ENCODE results near the gene BCAS4.
"Not testable (repeated sequence)": the region's sequence is repeated elsewhere in the genome, so short reads cannot be mapped to it uniquely, and the experiment has no call there.

The BCAS4 gene, protein sequence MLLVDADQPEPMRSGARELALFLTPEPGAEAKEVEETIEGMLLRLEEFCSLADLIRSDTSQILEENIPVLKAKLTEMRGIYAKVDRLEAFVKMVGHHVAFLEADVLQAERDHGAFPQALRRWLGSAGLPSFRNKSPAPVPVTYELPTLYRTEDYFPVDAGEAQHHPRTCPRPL

DNA sequence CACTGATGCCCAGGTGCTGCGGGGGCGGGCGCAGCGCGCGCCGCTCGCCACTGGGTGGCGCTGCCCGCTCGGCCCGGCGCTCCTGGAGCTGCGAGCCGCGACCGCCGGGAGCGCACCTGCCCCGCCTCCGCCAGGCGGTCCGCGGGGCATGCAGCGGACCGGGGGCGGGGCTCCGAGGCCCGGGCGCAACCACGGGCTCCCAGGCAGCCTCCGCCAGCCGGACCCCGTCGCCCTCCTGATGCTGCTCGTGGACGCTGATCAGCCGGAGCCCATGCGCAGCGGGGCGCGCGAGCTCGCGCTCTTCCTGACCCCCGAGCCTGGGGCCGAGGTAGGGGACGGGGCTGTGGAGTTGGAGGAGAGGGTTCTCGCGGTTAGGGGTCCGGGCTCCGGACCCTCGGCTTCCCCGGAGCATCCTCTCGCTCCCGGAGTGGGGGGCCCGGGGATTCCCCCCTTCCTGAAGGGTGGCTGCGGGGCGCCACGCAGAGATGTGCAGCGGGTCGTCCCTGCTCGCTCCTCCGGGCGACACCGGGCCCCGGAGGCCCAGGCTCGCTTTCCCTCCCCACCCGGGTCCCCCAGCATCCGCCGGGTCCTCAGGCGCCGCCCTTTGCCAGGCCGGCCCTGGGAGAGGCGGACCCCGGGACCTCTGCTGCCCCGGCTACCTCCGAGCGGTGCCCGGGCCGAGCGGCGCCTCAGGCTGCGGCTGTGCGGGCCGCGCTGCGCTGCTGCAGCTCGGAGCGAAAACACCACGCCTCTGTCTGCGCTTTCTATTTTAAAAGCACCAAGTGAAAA lies at the start of gene BCAS4:
TSS of gene BCAS4 (plus strand) at position 216 of the 789 bp plus-strand sequence. CDS start at position 239, 23 bp downstream.
- peak; percentile 90 for DNase-seq

DNA sequence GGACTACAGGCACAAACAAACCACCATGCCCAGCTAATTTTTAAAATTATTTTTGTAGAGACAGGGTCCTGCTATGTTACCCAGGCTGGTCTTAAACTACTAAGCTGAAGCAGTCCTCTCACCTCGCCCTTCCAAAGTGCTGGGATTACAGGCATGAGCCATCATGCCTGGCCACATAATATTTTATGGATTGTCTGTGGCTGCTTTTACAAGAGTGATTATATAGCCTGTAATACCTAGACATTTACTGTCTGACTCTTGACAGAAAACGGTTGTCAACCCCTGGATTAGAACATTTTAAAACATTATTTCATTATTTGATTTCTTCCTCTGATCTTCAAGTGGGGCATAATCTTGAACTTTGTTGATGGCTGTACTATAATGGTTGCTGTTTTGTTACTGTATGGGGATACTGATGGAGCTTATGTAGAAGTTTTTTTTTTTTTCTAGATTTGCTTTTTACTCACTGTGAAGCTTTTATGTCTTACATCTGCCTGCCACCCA lies 49.2 kb upstream of the BCAS4 start:
- DNase-seq: no peak

DNA sequence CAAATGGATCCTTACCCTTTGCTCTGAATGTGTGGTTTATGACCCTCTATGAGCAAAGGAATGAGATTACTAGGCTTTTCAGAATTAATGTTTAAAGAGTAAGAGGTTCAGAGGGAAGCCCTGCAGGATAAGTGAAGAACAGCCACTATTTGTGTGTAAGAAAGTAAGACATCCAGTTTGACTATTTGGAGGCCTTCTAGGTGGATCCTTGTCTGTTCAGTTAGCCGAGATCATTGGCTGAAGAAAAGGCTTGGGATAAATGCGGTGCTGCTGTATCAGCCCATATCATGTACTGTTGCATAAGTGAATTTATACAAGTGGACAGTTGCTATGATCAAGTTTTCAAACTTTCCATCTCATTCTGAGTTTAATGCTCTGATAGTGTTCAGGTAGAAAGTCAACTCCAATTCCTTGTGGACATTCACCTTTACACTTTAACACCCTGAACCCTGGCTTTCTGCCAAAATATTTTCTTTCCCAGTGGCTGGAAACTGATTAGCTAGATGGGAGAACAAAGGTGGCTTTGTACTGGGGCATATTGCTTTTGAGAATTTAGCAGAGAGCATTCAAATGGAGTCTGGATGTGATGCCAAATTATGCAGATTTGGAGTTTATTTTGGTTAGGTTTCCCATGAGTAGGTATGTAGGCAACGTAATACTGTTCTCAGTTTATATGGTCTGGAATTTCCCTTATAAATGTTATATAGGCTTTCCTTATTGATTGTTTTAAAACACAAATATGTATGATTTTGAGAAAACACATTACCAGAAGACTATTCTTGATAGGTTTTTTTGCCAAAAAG lies 48.5 kb upstream of the BCAS4 start:
- no peak for DNase-seq

DNA sequence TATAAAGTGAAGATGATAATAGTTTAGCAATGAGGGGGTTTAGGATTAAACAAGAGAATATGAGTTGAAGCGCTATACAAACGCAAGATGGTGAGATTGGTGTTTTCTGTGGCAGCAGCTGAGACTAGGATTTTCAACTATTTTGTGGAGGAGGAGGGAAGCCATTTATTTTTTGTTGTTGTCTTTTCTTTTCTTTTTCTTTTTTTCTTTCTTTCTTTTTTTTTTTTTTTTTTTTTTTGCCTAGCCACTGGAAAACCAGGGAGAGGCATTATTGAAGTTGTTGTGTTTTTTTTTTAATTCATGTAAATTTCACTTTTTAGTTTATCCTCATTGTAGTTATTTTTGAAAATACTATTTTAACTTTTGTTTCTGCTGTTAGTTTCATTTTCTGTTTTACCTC lies 47.6 kb upstream of the BCAS4 start:
- DNase-seq: no peak

DNA sequence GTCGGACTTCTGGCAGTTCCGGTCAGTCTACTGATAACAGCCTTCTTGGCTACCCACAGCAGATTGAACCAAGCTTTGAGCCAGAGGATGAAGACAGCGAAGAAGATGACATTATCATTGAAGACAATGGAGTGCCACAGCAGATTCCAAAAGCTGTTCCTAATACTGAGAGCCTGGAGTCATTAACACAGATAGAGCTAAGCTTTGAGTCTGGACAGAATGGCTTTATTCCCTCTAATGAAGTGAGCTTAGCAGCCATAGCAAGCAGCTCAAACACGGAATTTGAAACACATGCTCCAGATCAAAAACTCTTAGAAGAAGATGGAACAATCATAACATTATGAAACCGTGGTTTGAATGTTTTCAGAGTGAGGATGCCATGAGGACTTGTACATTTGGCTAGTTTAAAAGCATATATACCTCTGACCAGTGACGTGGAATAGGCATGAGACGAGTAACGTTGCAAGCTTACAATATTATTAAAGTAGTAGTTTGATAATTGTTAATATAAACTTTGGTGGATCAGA lies 44.7 kb upstream of the BCAS4 start:
- DNase-seq: no peak

DNA sequence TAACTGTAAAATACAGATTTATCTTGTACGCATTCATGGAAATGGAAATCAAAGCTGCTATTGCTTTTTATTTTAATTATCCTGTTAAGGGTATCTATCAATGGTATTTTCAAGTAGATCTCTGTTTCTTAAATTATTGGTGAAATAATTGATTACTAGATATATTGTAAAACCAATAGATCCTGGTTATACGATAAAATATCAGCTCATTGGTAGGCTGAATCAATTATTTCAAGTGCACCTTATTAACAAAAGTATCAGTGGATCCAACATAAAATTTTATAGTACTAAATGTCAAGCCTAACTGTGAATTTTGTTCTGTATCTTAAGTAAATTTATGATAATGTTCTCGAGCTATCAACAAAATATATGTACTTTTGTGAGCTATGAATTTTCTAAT lies 41.7 kb upstream of the BCAS4 start:
- DNase-seq: no peak

DNA sequence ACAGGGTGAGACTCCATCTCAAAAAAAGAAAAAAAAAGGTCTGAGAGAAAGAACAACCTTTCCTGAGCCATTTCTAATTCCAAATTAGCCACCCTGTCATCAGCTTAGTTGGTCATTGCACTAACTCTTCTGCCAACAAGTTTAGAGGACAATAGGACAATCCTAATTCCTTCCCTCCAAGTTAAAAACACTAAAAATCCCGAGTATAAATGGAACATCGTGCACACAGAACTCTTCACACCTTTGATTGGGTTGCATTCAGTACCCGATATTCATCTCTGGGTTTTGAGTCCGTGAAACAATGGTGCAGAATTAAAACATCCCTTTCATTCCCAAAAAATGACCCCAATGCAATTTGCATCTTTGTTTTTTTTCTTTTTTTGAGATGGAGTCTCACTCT lies 40.4 kb upstream of the BCAS4 start:
- DNase-seq: no peak

DNA sequence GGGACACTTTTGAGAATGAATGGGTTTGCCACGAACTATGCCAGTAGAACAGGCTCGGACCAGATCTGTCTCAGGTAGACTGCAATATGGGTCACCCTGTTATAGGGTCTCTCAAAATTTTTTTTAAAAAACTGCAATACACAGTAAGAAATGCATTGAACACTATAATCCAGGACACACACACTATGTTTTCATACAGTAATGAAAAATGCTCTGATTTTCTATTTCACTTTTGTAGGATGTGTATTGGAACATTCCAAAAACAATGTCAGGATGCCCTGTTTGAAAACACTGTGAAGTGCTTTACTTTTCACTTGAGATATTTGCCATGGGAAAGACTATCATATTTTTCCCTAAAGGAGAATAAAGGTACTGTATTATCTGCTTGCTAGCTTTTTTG lies 38.4 kb upstream of the BCAS4 start:
- no peak for DNase-seq

DNA sequence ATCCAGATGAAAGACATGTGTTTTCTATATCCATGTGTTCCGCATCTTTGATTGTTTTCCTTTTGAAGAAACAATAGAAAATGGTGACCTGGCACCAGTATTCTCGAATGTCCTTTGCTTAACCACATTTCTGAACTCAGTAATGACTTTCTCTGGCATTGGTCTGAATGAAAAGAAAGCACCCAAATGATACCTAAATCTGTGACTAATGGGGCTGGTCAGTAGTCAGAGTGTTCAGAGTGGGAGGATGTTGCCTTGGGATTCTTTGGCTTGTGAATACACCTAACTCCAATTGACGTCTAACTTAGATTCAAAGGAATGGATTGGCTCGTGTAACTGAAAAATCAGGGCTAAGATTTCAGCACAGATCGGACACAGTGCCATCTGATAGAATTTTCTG lies 36.4 kb upstream of the BCAS4 start:
- no peak for DNase-seq

DNA sequence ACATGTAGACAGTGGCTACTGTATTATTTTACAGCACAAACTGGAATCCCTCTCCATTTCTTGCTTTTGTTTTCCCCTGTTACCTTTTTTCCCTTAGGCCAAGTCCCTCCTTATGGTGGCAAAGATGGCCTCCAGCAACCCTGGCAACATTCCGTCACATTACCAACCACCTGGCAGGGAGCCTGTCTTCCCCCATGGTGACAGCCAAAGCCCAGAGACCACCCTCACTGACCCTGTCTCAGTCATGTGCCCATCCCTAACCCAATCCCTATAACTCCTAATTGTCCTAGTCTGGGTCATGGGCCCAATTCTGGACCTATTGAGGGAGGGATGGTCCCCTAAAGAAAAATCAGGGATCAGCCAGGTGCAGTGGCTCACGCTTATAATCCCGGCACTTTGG lies 35.9 kb upstream of the BCAS4 start:
- no peak for DNase-seq

DNA sequence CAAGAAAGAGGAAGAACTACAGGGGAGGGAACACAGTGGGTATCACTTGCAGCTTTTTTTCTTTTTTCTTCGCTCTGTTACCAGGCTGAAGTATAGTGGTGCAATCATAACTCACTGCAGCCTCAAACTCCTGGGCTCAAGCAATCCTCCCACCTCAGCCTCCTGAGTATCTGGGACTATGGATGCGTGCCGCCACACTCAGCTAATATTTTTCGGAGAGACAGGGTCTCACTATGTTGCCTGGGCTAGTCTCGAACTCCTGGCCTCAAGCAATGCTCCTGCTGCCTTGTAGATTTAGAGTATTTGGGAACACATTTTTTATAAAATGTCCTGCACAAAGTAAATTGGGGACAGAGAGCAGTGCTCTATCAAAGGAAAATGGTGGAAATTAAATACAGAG lies 35.2 kb upstream of the BCAS4 start:
- no peak for DNase-seq

DNA sequence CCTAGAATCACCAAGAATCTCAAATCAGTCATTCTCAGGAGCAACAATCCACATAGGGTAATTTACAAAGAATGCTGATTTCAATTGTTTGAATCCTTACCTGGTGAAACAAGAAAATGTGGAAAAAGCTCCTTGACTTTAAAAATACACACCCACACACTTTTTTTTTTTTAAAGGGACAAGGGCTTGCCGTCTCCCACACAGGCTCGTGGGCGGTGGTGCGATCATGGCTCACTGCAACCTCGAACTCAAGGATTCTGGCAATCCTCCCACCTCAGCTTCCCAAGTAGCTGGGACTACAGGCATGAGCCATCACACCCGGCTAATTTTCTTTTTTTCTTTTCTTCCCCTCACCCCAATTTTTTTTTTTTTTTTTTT lies 32.8 kb upstream of the BCAS4 start:
- no peak for DNase-seq

DNA sequence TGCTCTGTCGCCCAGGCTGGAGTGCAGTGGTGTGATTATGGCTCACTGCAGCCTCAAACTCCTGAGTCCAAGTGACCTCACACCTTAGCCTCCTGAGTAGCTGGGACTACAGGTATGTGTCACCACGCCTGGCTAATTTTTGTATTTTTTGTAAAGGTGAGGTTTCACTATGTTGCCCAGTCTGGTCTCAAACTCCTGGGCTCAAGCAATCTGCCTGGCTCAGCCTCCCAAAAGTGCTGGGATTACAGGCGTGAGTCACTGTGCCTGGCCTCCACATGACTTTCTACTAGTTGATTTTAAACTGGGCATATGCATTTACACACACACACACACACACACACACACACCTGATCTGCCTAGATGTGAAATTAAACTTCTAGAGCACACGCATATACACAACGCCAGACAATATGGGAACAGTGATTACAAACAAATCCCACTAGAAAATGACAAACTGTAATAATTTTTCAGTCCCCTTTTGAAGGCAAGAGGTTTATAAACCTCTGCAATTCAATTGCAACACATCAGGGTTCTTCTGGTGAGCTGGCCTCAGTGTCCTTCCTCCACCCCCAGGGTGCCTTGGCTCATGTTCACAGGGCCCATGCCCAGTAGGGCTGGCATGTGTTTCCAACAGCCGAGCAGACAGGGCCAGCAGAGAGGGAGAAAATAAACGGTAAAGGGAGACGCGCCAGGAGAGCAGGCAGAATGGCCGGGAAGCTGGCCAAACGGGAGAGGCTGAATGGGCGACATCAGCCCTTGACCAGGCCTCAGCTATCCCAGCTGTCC lies 32.2 kb upstream of the BCAS4 start:
- DNase-seq: no peak

DNA sequence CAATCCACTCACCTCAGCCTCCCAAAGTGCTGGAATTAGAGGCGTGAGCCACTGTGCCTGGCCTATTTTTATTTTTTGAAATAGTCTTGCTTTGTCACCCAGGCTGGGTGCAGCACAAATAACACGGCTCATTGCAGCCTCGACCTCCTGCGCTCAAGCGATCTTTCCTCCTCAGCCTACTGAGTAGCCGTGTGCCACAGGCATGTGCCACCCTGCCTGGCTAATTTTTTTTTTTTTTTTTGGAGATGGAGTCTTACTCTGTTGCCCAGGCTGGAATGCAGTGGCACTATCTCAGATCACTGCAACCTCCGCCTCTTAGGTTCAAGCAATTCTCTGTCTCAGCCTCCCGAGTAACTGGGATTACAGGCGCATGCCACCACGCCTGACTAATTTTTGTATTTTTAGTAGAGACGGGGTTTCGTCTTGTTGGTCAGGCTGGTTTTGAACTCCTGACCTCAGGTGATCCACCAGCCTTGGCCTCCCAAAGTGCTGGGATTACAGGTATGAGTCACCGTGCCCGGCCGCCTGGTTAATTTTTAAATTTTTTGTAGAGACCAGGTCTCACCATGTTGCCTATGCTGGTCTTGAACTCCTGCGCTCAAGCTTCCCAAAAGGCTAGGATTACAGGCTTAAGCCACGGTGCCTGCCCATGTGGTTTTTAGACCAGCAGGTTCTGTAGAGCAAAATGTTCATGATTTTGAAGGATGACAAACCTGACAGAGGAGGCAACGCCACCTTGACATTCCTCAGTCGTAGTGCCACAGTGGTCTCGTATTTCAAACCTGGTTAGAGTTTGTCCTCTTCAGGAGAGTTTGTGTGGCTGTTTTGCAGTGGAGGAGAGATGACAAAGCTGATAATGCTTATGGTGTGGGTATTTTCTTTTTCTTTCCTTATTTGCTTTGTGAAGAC lies 31.1 kb upstream of the BCAS4 start:
- DNase-seq: not testable (repeated sequence)

DNA sequence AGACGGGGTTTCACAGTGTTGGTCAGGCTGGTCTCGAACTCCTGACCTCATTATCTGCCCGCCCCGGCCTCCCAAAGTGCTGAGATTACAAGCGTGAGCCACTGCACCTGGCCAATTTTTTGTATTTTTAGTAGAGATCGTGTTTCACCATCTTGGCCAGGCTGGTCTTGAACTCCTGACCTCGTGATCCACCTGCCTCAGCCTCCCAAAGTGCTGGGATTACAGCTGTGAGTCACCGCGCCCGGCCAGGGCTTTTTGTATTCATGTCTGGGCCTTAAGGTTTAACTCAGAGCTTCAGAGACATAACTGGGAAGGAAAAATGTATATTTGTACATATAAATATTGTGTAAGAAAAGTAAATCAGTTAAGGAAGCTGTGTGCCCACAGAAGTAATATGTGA lies 29.6 kb upstream of the BCAS4 start:
- not testable (repeated sequence) for DNase-seq

DNA sequence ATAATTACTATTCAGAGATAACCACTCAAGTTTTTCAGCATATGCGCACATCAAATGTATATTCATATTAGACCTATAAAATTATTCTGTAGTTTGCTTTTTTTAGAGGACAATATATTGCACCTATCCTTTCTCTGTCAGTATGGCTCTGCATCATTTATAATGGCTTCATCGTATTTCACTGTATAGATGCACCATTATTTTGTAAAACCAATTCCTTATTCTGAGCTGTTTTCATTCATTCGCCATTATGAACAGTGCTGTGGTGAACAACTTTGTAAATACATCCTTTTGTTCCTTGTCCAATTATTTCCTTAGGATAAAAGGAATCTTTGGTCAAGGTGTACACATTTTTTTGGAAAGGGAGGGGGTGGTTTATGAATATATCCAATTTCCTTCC lies 29.2 kb upstream of the BCAS4 start:
- no peak for DNase-seq

DNA sequence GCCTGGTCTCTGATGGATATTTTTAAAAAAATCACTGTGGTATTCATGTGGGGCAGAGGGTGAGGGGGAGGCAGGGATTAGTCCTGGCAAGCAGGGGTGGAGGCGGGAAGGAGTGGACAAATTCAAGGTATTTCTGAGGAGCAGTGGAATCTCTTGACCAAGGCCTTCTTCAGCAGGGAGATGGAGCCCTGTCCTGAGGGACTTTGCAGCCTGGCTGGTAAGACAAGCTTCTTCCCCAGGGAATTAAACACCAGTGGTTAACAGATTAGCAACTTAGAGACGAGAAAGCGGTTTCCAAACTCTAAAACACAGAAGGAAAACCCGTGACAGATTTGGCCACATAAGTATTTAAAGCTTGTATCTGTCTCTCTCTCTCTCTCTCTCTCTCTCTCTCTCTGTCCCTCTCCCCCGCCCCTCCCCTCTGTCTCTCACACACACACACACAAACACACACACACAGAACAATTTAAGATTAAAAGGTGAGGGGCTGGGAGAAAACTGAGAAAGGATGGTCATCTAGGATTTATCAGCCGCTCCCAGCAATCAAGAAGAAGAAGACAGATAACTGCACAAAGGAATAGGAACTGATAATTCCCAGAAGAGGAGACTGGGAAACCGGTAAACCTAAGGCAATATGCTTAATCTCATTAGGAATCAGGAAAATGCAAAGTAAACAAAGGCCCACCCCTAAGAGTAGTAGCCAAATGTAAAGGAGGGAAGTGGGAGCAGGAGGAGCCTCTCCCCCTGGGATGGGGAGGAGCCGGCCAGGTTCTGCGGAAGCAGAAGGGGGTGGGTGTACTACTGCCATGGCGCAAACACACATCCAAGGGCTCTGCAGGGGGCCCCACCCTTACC lies 27.7 kb upstream of the BCAS4 start:
- not testable (repeated sequence) for DNase-seq

DNA sequence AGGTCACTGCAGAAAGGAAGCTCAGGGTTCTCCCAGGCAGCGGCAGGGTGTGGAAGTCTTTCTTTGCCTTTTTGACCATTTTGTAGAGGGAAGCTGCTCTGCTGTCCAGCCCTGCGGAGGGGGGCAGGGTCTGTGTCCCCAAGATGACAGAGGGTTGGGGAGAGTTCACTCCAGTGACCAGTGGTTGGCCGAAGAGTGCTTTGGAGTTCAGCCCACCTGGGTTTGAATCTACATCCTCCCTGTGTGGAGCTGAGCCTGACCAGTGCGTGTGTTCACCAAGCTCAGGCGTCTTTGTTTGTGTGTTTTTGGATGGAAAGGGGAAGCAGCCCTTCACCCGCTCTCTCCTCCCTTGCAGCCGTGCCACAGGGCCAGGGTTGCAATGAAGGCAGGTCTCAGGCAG lies 25.9 kb upstream of the BCAS4 start:
- not testable (repeated sequence) for DNase-seq

DNA sequence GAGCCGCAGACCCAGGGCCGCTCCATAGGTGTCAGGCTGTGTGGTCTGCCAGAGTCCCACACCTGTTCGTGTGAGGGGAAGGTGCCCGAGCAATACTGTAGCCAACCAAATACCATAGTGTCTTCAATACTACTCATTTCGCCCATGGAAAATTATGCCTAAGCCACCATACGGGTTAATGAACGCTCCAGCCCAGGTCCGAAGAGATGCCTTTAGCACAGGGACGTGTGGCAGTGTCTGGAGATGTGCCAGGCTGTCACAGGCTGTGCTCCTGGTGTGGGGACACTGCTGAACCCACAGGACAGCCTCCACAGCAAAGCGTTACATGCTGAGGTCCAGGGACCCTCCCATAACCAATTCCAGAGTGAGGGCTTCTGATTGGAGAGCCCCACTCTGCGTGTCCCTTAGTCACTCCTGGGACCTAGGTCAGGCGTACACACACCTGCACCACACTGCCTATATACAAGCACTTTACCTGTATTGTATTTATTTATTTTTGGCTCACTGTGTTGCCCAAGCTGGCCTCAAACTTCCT lies 25.2 kb upstream of the BCAS4 start:
- not testable (repeated sequence) for DNase-seq

DNA sequence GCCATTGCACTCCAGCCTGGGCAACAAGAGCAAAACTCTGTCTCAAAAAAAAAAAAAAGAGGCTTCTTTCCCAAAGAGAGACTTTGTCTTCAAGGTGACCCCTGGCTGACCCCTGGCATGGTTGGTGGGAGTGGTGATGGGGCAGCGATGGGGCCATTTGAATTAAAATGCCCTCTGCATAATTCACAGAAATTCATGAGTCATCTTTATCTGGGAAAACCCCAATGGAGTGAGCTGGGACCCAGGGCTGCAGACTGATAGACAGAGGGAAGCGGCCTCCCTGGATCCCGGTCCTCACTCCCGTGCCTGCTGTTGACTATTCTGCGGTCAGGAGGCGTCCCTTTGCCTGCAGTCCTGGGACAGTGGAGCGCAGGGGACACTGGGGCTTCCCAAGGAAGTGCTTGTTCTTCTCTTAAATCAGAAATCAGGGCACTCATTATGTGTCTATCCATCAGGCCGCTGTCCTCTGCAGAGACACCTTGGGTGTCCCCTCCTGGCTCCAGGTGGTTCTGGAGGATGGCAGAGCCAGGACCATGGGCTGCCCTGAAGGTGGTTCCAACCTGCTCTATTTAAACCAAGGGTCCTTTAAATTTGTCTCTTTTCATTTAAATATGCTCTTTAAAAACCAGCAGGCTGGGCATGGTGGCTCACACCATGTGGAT lies 23.3 kb upstream of the BCAS4 start:
- not testable (repeated sequence) for DNase-seq
